Stimulated activated CD4-positive, alpha-beta T cell treated with anti-CD3 and anti-CD28 coated beads, TNF-alpha, amount 100 ng/mL, for 4 hours (primary cell): ENCODE measurements around the gene HSDL2.
"Not testable (repeated sequence)": the region's sequence is repeated elsewhere in the genome, so short reads cannot be mapped to it uniquely, and the experiment has no call there.

ENCODE experiments used
- DNase-seq, 3 experiments: peaks; one replicate each; pipeline ENCODE4 v3.0.0-alpha.2; 2020; ENCODE audit warnings: low read depth in 3 of 3

HSDL2 gene

DNA sequence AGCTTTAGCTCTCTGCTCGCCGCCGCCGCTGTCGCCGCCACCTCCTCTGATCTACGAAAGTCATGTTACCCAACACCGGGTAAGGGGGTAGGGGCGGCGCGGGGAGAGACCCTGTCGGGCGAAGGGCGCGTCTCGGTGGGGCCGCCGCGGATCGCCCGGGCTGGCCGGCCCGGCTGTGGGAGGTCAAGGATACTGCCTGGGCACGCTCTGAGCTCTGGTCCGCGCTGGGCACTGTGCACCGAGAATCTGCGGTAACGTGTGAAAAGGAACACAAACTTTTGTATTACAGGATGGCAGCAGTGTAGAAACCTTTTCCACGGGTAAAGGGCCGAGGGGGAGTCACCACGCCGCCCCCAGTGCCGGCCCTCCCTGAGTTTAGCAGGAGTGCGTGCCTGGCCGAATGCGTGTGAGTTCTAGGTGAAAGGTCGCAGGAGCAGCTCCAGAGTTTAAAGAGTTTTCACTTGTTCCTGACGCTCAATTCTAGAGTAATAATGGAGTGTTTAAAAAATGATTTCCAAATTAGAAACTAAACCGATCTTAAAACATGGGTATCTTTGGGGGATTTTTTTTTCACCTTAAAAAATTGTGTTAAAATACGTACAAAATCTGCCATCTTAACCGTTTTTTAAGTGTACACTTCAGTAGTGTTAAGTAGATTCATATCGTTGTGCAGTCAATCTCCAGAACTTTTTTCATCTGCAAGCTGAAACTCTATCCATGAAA is at the start of gene HSDL2:
Gene HSDL2 (plus strand): TSS at position 7 of the 723 bp plus-strand sequence. CDS start 56 bp downstream, at position 63.
- no peak for DNase-seq

DNA sequence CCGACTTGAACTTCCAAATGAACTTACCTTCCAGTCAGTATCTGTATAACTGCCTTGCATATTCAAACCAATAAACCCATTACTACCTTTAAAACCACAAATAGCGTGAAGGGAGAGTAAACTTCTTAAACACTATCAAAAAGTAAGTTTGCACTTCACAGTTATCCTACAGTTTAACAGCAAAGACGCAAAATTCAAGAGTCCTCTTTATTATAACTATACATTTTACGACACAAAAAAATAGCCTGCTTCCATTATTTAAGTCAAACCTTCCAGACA is 48.3 kb upstream of the HSDL2 start:
- DNase-seq: no peak

DNA sequence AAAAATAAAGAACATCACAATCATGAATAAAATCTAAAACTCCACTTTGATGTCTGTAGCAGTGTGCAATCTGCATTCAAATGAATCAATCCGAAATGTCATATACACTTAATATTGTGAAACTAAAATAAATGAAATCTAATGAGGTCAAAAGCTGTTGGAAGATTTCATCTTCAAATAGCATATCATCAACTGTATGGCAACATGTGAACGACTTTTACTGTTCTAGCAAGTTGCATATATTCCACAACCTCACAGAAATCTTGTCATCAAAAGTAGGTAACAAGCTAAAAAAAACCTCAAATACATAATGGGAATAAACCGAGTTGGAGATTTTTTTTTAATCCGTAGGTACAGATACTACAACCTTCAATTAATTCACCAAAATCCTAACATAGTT is 47.7 kb upstream of the HSDL2 start:
- DNase-seq: no peak

DNA sequence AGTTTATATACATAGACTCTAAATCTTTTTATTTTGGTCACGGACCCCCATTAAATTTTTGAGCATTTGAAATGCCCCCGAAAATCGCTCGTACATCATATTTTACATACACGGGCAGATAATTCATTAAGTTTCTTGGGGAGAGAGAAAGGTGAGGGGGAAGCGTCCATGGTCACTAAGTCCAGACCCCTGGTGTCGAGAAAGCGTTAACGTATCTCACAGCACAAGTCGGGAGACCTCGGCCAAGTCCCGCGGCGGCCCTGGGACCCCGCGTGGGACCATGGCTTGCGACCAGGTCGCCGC is 47.3 kb upstream of the HSDL2 start:
- no peak for DNase-seq

DNA sequence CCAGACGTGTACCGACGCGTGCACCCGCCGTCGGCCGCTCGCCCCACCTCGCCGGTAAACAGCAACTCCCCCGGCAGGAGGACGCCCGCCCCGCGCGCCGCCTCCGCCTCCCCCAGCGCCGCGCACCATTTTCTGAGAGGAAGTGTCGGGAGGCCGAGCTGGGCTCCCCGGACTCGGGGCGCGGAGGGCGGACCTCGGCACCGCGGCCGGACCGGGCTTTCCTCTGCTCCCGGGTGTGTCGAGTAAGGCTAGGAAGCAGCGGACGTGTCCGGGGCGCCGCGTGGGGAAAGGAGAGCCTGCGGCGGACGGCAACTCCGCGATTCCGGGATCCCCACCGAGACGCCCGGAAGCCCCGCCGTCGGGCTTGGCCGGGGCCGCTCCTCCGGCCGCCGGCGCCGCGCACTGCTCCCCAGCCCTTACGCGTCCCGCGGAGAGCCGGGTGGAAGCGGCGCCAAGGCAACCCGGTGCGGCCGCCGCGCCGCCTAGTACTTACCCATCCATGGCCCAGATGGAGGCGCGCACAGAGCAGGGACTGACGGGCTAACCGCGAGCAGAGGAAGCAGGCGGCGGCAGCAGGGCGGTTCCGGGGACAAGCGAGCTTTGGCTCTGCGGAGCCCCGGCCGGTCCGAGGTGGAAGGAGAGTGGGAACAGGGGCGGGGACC is 46.8 kb upstream of the HSDL2 start, which contains the start of gene PTBP3:
Gene PTBP3 (minus strand): TSS at position 643 of the 662 bp plus-strand sequence. CDS start 35,754 bp downstream, outside the sequence.
- DNase-seq: peak; percentile 57 to 64 (median 60)

DNA sequence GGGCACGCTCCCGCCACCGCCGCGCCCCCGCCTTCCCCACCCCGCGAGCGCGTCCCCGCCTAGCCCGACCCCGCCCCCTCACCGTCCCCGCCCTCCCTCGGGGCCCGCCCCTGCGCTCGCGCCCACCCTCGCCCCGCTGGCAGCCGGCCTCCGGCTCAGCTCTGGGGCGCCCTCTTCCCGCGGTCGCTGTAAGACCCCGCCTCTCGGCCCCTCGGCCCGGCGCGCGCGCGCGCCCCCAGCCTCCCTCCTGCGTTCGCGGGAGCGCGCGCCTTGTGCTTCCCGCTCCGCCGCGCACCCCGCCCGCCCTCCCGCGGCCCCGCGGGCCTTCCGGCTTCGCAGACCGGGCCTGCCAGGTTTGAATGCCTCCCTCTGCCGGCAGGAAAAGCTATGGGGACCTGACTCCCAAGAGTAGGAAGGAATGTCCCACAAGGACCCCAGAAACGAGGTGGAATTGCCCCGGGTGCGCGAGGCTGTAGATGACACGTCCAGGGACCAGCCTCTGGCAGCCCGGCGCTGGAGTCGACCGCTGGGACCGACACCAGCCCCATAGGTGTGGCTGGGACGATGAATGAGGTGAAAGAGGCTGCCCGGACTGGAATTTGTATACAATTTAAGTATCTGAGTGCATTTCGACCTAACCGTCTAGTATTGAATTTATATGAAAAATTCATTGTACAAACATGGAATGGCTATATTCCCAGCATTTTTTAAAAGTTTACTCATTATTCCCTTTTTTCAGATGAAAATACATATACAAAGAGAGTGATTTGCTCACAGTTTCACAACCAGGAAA is 46.1 kb upstream of the HSDL2 start:
- peak; percentile 90 to 93 (median 92) for DNase-seq

DNA sequence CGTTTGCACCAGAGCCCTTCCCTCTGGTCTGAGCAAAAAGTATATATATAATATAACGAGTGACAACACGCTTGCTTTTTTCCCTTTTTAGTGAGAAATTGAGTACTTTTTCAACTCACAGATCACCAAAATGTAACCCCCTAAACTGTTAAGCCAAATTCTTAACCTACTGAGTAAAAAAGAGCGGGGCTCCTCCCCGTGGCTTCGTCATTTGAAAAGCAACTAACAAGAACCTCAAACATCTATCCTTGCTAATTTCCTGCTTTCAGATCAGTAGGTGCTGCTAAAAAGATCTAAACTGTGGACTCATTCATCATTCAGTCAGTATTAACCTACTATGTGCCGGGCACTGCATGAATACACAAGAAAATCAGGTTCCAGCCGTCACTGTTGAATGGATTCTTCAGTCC is 45.5 kb upstream of the HSDL2 start:
- DNase-seq: no peak

DNA sequence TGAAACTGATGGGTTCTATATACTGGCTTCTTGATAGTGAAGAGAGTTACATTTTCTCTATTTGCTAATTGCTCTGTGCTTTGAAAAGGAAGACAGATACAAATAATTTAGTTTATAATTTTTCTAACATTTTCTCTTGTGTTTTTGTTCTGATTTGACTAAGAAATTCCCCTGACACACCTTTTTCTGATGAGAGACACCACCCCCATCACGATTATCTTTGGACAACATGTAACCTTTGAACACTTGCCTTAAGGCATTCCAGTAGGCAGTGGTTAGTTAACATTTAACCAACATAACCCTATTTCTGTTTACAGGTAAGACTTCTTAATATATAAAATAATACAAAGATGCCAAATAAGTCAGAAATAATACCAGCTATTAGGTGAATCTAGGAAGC is 42.4 kb upstream of the HSDL2 start:
- no peak for DNase-seq

DNA sequence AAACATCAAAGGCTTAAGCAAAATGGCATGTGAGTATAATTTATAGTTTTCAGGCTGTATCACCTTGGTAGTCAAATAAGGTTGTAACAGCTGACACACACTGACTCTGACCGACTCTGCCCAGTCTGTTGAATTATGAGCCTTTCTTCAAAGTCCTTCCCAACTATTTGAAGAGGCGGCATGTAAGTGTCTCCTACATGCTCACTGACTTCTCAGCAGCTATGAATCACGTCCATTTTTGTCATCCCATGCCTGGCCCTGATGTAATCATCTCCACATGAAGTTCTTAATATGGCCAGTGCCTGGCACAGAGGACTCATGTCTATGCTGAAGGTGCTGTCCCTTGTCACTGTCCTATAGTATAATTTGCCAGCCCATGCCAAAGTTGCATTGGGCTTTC is 41.3 kb upstream of the HSDL2 start:
- no peak for DNase-seq

DNA sequence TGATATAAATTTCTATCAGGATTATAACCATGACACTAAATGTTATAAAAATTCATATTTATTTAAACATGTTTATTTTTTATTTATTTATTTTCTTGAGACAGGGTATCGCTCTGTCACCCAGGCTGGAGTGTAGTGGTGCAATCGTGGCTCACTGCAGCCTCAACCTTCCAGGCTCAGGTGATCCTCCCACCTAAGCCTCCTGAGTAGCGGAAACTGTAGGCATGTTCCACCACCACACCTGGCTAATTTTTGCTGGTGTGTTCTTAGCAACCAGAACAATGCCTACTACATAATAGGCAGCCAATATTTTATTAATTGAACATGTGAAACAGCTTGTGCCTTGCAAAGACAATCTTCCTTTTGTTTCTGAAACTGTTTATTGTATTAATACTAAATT is 40.0 kb upstream of the HSDL2 start:
- DNase-seq: no peak

DNA sequence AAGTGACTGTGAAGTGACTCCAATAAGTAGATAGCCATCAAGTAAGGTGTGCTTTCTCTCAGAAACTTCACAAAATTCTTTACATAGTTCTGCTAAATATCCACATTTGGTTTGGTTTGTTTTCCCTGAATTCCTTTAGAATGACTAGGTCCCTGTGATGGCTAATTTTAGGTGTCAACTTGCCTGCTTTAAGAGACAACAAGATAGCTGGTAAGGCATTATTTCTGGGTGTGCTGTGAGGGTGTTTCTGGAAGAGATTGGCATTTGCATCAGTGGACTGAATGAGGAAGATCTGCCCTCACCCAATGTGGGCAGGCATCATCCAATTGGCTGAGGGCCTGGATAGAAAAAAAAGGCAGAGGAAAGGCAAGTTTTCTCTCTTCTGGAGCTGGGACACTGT is 38.2 kb upstream of the HSDL2 start:
- DNase-seq: no peak

DNA sequence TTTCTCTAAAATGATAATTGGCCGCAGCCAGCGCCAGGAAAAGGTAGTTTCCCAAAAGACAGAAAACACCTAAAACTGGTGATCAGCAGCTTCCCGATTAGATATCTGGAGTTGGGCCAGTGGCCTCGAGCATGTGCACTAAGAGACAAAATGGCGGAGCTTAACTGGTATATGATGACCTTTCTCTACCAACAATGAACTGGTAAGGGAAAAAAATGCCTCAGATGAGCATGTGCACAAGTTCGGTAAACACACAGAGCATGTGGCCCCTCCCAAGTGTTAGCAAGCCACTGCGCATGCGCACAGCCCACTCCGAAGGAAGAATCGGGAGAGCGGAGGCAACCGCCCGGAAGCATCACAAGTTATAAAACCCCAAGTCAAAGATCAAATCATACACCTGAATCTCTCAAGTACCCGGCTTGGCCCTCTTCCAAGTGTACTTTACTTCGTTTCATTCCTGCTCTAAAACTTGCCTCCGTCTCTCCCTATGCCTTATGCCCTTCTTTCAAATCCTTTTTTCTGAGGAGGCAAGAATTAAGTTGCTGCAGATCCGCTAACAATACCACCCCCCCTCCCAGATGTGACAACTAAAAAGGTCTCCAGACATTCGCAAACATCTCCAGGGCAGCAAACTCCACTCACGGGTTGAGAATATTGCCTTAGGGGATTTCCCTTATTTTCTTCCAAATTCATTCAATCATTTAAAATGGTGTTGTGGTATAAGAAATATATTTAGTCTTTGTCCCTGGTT is 31.5 kb upstream of the HSDL2 start:
- DNase-seq: peak; percentile 55 to 66 (median 57)

DNA sequence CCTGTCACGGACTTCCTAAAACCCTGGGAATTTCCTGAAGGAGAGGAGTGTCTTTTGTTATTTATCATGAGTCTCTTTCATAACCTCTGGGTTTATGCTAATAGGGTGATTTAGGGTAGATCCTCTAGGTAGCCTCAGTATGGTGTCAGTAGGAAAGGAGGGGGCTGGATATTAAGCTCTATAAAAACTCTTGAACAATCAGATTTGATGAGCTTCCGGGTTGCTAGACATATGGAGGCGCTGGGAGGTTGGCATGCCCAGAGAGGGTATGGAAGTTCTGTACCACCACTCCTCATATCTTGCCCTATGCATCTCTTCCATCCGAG is 30.9 kb upstream of the HSDL2 start:
- no peak for DNase-seq

DNA sequence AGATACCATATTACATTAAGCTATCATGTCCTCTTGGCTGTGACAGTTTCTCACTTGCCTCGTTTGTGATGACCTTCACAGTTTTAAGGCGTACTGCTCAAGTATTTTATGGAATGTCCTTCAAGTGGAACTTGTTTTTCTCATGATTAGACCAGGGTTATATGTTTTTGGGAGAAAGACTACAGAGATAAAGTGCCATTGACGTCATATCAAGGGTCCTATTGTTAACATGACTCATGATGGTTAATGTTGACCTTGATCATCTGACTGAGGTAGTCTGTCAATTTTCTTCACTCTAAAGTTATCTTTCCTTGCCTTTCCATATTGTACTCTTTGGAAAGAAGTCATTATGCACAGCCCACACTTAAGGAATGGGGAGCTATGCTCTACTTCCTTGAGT is 28.7 kb upstream of the HSDL2 start:
- DNase-seq: no peak

DNA sequence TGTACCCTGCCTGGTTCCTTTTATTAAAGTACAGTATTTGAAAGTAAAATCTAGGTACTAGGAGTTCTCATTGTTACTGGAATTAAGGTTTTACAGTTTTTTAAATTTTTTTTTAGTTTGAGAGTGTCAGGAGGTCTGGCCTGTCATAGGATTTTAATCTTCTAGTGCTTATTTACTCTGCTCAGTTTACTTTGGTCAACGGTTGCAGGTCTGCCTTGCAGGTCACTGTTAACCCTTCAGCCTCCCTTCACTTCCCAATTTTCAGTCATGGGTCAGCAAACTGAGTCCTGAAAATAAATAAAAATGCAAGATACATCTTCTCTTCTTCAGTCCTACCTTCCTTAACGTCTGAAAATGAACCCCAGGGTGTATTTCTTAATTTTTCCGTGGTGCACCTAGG is 27.7 kb upstream of the HSDL2 start:
- DNase-seq: no peak

DNA sequence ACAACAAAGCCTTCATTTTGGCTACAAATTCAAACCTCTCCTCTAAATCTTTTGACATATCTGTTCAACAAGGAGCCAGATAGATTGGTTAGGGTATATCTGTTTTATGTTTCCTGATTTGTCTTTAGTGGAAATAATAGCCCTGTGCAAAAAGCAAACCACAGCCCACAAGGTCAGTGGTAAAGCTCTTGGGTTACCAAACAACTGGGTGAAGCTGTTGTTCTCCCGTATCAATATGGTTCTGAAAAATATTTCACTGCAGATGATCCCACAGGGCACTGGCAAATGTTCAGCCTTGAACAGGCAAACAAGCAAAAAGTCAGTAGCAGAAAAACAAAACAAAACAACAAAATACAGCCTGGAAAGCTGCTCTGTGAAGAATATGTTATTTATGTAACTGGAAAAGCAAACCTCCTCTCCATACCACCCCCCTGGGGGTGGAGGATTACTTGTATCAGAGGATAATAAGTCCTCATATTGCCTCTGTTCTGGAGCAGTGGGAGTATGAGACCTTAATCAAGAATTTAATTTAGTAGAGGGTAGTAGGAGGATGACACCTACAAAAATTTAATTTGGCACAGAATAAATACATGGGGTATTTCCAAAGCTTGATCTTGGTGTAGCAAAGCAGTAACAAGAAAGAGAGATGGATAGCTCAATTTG is 25.7 kb upstream of the HSDL2 start:
- DNase-seq: no peak

DNA sequence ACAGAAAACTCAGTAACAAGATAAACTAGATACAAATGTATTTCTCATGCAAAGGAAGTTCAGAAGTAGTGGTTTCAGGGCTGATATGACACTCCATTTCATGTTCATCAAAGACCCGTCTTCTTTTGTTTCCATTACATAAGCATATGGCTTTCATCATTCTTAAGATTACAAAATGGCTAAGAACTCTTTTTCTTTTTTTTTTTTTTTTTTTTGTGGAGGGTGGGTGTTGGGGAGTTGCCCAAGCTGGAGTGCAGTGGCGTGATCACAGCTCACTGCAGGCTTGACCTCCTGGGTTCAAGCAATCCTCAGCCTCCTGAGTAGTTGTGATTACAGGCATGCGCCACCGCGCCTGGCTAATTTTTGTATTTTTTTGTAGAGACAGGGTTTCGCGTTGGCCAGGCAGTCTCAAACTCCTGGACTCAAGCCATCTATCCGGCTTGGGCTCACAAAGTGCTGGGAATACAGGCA is 24.4 kb upstream of the HSDL2 start:
- DNase-seq: no peak

DNA sequence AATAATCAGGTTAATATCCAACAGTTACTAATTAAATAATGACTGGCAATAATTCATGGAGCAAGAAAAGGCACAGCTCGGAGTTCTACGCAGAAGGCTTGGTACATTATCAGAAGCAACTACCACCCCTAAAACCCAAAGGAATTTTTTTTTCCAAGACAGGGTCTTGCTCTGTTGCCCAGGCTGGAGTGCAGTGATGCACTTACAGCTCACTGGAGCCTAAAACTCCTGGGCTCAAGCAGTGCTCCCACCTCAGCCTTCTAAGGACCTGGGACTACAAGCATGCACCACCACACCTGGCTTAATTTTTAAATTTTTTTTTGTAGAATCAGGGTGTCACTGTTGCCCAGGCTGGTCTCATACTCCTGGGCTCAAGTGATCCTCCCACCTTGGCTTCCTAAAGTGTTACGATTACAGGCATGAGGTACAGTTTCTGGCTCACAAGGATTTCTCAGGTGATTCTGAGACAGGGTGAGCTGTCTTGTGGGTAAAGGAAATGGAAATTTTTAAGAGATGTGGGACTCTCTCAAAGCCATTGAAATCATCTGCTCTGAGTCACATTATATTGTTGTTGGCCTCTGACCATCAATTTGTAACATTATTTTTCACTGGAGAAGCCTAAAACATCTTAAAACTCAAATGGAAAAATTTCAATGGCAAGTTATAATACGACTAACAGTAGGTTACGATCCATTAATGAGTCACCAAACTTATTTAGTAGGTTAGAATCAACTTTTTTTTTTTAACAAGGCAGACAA is 19.7 kb upstream of the HSDL2 start:
- DNase-seq: no peak

DNA sequence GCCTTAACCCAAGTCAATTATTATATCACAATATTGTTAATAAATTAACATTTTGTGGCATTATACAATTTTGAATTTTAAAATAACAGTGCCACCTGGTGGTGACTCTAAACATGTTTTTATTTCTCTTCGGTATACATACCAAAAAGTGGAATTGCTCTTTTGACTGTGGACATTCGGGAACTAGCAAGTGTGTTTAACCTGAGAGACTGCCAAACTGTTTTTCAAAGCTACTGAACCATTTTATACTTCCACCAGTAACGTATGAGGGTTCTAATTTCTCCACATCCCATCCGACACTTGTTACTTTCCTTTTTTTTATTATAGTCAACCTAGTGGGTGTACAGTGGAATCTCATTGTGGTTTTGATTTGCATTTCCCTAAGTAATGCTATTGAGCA is 18.3 kb upstream of the HSDL2 start:
- DNase-seq: no peak

DNA sequence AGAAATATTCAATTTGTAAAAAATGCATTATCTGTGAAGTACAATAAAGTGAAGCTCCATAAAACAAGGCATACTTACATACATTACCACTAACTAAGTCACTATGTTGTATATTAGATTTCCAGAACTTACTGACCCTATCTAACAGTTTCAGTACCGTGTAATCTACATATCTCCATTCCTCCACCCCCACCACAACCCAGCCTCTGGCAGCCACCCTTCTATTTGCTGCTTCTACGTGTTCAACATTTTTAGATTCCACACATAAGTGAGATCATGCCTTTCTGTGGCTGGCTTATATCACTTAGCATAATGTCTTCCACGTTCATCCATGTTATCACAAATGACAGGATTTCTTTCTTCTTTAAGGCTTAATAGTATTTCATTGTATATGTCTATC is 15.1 kb upstream of the HSDL2 start:
- DNase-seq: no peak

DNA sequence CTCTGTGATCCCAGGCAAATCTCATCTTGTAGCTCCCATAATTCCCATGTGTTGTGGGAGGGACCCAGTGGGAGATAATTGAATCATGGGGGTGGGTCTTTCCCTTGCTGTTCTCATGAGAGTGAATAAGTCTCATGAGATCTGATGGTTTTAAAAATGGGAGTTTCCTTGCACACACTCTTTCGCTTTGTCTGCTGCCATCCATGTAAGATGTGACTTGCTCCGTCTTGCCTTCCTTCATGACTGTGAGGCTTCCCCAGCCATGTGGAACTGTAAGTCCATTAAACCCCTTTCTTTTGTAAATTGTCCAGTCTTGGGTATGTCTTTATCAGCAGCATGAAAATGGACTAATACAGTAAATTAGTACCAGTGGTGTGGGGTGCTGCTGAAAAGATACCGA is 14.7 kb upstream of the HSDL2 start:
- DNase-seq: not testable (repeated sequence)
